Activated CD8-positive, alpha-beta T cell treated with anti-CD3 and anti-CD28 coated beads for 36 hours (primary cell): ENCODE measurements around the gene TBC1D19. TPM values are rescaled to one million over a fixed set of nuclear protein-coding genes. Genes with fewer than 3 reads are reported as not detected.

ENCODE experiments used
- ATAC-seq: fragments of 200-7000 bp; cut with Tn5 transposase; one replicate; pipeline ENCODE4 v1.10.0; 2021; ENCODE audit warnings: mild to moderate bottlenecking, moderate library complexity
- CTCF ChIA-PET: fragments of 350-600 bp; sonication (Branson Sonifier 250); formaldehyde crosslinking; loops from one replicate; lab custom pipeline; 2021; ENCODE audit warnings: antibody characterized with exemption; lab: Charles Lee
- POLR2A ChIA-PET: fragments of 350-600 bp; sonication (Branson Sonifier 250); formaldehyde crosslinking; loops from one replicate; lab custom pipeline; 2021; ENCODE audit warnings: antibody characterized with exemption; lab: Charles Lee
- DNase-seq: peaks from one replicate; pipeline ENCODE4 v3.0.0-alpha.2; 2020
- H3K27ac Mint-ChIP-seq: one replicate; pipeline ENCODE4 v1.8.0; 2021; ENCODE audit warnings: mild to moderate bottlenecking, mixed read lengths
- H3K27me3 Mint-ChIP-seq: one replicate; pipeline ENCODE4 v1.8.0; 2021; ENCODE audit warnings: mixed read lengths
- H3K36me3 Mint-ChIP-seq: one replicate; pipeline ENCODE4 v1.8.0; 2021; ENCODE audit warnings: low read depth, mixed read lengths
- H3K4me1 Mint-ChIP-seq: one replicate; pipeline ENCODE4 v1.8.0; 2021; ENCODE audit warnings: low read depth, mixed read lengths
- H3K4me3 Mint-ChIP-seq: one replicate; pipeline ENCODE4 v1.8.0; 2021; ENCODE audit warnings: mild to moderate bottlenecking, moderate library complexity, mixed read lengths
- H3K9me3 Mint-ChIP-seq: one replicate; pipeline ENCODE4 v1.8.0; 2021; ENCODE audit warnings: mixed read lengths
- intact Hi-C: fragments of 100-400 bp; cut with micrococcal nuclease; formaldehyde crosslinking; loops from one replicate; pipeline ENCODE4 v1.10.0; 2022
- total RNA-seq, 2 experiments: library from RNA; stranded (reverse); gene quantifications; one replicate each; pipeline ENCODE4 v1.2.3, GENCODE V29; 2021
- TF ChIP-seq, protein P1 (sequence below): fragments of 200-600 bp; IDR thresholded peaks from one replicate; pipeline ENCODE4 v1.8.0; 2022; ENCODE audit warnings: antibody characterized with exemption, mild to moderate bottlenecking

Gene TBC1D19
- total RNA-seq, 2 experiments from 2014 or later: 4.0 to 4.5 TPM

- Mint-ChIP-seq H3K4me1 (peaks cover 3% of the 10 kb centered on the region), H3K9me3 (peaks cover 16% of the 10 kb centered on the region), H3K4me3 (no peak overlapping the region), H3K27me3 (no peaks in the 10 kb centered on the region), H3K27ac (no peak overlapping the region), H3K36me3 (no peaks in the 10 kb centered on the region)
- intact Hi-C loops: no loop called here
- no peak for DNase-seq
- POLR2A ChIA-PET: no interaction called here
- CTCF ChIA-PET: no interaction called here
- TF ChIP-seq, protein P1, sequence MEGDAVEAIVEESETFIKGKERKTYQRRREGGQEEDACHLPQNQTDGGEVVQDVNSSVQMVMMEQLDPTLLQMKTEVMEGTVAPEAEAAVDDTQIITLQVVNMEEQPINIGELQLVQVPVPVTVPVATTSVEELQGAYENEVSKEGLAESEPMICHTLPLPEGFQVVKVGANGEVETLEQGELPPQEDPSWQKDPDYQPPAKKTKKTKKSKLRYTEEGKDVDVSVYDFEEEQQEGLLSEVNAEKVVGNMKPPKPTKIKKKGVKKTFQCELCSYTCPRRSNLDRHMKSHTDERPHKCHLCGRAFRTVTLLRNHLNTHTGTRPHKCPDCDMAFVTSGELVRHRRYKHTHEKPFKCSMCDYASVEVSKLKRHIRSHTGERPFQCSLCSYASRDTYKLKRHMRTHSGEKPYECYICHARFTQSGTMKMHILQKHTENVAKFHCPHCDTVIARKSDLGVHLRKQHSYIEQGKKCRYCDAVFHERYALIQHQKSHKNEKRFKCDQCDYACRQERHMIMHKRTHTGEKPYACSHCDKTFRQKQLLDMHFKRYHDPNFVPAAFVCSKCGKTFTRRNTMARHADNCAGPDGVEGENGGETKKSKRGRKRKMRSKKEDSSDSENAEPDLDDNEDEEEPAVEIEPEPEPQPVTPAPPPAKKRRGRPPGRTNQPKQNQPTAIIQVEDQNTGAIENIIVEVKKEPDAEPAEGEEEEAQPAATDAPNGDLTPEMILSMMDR: no peak
- no peak for ATAC-seq
These were observed 116.2 kb downstream of the TBC1D19 start for GRCh38 chr4:26700110-26700509.

DNA sequence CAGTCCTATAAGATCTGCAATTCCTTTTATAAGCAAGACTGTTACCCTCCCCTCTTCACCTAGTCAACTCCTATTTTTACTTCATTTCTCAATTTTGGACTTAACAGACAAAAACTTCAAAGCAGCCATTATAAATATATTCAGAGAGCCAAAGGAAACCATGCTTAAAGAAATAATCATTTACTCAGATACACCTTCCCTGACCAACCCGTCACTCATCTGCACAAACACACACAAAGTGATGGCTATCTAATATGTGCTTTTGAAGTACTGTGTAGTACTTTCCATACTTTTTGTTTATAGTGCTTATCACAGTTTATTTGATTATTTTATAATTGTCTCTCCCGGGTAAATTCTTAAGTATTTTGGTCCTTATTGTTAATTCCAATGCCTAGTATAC, 117.2 kb downstream of the TBC1D19 start:
- H3K27ac Mint-ChIP-seq: no peak overlapping the region
- CTCF ChIA-PET: no interaction called here
- ATAC-seq: no peak

DNA sequence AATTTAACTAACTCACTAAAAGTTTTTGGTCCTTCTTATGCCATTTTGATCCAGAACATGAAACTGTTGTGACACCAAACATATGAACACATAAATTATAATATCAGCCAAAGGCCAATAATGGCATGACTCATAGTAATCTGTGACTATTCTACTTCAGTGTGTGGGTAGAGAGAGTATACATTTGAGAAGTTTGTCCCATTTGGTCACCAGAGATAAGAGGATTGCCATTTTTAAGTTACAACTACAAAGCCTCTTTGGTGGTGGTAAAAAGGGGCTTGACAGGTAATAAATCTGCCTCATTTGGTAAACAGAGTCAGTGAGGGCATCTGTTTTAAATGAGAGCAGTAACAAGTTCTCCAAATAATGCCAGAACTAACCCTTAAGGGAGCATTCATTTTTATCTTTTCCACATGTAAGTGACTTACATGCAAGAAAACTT, 117.9 kb downstream of the TBC1D19 start:
- H3K27me3 Mint-ChIP-seq: no peaks in the 10 kb centered on the region
- intact Hi-C loops: no loop called here
- H3K36me3 Mint-ChIP-seq: no peaks in the 10 kb centered on the region
- no peak overlapping the region for H3K4me3 Mint-ChIP-seq
- no peak for ATAC-seq
- H3K9me3 Mint-ChIP-seq: peaks cover 9% of the 10 kb centered on the region
- H3K27ac Mint-ChIP-seq: no peak overlapping the region
- TF ChIP-seq, protein P1: no peak
- peaks cover 3% of the 10 kb centered on the region for H3K4me1 Mint-ChIP-seq
- CTCF ChIA-PET: no interaction called here
- POLR2A ChIA-PET: no interaction called here
- DNase-seq: no peak

More for the DNA sequence above, 117.2 kb downstream of the TBC1D19 start:
- no peak for DNase-seq
- POLR2A ChIA-PET: no interaction called here
- Mint-ChIP-seq H3K36me3 (no peaks in the 10 kb centered on the region), H3K27me3 (no peaks in the 10 kb centered on the region), H3K4me1 (peaks cover 3% of the 10 kb centered on the region), H3K4me3 (no peak overlapping the region), H3K9me3 (peaks cover 13% of the 10 kb centered on the region)
- intact Hi-C loops: no loop called here
- TF ChIP-seq, protein P1: no peak

GRCh38 chr4:26707342-26707741, 123.5 kb downstream of the TBC1D19 start:
- no peak overlapping the region for H3K4me3 Mint-ChIP-seq
- no peak overlapping the region for H3K27ac Mint-ChIP-seq
- peaks cover 8% of the 10 kb centered on the region for H3K36me3 Mint-ChIP-seq
- no peaks in the 10 kb centered on the region for H3K4me1 Mint-ChIP-seq
- no peak for ATAC-seq
- H3K27me3 Mint-ChIP-seq: no peaks in the 10 kb centered on the region
- ChIA-PET POLR2A (no interaction called here), CTCF (interaction anchor here (1.3 kb wide), 1 partner anchor 17 kb away, joined by 3 read pairs; no protein-coding TSS in a partner anchor)
- intact Hi-C loops: no loop called here
- TF ChIP-seq, protein P1: no peak
- no peak for DNase-seq
- H3K9me3 Mint-ChIP-seq: peaks cover 7% of the 10 kb centered on the region

GRCh38 chr4:26709246-26709645, 125.4 kb downstream of the TBC1D19 start:
- H3K4me3 Mint-ChIP-seq: no peak overlapping the region
- H3K9me3 Mint-ChIP-seq: peaks cover 7% of the 10 kb centered on the region
- H3K4me1 Mint-ChIP-seq: no peaks in the 10 kb centered on the region
- H3K27me3 Mint-ChIP-seq: no peaks in the 10 kb centered on the region
- H3K27ac Mint-ChIP-seq: no peak overlapping the region
- H3K36me3 Mint-ChIP-seq: peaks cover 8% of the 10 kb centered on the region
- TF ChIP-seq, protein P1: no peak
- POLR2A ChIA-PET: no interaction called here
- CTCF ChIA-PET: no interaction called here
- intact Hi-C loops: no loop called here
- DNase-seq (no peak), ATAC-seq (no peak)
